ENCODE data around the gene PLEKHO2. TPM values are rescaled to one million over a fixed set of nuclear protein-coding genes. Genes with fewer than 3 reads are reported as not detected.
"Not testable (repeated sequence)": the region's sequence is repeated elsewhere in the genome, so short reads cannot be mapped to it uniquely, and the experiment has no call there.

The PLEKHO2 gene
- total RNA-seq, 2 donors from 2014 or later, result 7.0 to 9.9 TPM

DNA sequence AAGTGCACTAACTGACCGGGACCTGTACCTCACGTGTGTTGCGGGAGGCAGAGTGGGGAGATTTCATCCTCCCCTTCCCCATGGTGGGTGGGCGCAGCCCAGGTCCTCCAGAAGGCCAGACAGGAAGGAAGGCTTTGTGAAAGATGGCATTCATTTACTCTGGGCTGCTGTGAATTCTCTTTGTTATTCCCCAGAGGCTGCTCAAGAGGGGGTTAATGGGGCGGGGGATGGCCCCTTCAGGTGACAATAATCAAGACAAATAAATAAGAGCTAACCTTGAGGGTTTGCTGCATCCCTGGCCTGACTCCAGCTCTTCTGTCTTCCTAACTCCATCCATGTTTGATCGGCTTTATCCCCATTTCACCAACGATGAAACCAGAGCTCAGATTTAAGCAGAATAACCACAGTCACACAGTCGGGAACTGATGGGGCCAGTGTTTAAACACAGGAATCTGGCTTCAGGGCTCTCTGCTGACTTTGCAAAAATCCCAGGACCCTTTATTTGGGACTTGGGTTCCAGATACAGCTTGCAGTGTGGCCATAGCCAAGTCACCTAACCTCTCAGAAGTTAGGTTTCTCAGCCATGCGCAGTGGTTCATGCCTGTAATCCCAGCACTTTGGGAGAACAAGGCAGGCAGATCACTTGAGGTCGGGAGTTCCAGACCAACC lies 32.8 kb upstream of the PLEKHO2 start:
- Histone ChIP-seq H3K9me3 (no peaks in the 10 kb centered on the region), H3K4me3 (no peak overlapping the region), H3K4me1 (no peaks in the 10 kb centered on the region), H3K27me3 (no peaks in the 10 kb centered on the region), H3K27ac (no peak overlapping the region), H3K36me3 (replicated peaks in 1 of 2; ENCODE audit: insufficient read depth in 1 of 2, low read depth in 2 of 2) (no peaks in the 10 kb centered on the region)
- no peak for DNase-seq
- intact Hi-C loops (cut with DNase I), result no loop called here
- no peak for ATAC-seq
- whole genome bisulfite sequencing, 2 donors, result 59 to 63% methylated on average over 10 of the region's 10 CpGs
- no peak for TF ChIP-seq POLR2A (IDR thresholded peaks at IDR 0.05)
- TF ChIP-seq, protein P1, sequence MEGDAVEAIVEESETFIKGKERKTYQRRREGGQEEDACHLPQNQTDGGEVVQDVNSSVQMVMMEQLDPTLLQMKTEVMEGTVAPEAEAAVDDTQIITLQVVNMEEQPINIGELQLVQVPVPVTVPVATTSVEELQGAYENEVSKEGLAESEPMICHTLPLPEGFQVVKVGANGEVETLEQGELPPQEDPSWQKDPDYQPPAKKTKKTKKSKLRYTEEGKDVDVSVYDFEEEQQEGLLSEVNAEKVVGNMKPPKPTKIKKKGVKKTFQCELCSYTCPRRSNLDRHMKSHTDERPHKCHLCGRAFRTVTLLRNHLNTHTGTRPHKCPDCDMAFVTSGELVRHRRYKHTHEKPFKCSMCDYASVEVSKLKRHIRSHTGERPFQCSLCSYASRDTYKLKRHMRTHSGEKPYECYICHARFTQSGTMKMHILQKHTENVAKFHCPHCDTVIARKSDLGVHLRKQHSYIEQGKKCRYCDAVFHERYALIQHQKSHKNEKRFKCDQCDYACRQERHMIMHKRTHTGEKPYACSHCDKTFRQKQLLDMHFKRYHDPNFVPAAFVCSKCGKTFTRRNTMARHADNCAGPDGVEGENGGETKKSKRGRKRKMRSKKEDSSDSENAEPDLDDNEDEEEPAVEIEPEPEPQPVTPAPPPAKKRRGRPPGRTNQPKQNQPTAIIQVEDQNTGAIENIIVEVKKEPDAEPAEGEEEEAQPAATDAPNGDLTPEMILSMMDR (IDR thresholded peaks at IDR 0.05), result no peak

DNA sequence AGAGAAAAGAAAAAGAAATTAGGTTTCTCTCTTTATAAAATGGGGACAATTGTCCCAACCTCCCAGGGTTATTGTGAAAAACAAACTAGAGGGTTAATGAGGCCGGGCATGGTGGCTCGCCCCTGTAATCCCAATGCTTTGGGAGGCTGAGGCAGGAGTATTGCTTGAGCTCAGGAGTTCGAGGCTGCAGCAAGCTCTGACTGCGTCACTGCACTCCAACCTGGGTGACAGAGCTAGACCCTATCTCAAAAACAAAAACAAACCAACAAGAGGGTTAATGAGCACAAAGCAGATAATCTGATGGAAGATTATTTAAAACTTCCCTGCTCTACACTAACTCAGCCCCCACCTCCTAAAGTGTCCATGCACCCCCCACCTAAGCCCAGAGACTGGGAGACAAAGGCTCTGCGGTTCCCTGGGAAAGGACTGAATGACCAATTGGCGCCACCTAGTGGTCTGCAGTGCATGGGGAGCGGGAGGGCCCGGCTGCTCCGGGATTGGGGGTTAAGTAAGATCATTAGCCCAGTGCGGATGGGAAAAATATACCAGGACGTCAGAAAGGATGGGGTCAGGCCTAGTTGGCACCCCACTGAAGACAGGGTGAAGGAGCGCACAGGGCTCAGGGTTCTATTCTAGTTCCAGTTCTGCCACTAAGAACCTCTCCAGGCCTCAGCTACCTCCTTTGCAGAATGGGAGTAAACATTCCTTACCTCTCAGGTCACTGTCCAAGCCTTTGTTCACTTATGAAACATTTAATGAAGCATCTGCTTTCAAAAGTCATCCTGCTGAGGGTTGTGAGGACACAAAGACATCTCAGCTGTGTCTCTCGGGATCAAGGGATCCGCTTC lies 31.8 kb upstream of the PLEKHO2 start:
- ATAC-seq (peak; percentile 77), DNase-seq (peak; percentile 75 to 84 (median 80))
- Histone ChIP-seq H3K27ac (no peak overlapping the region), H3K36me3 (replicated peaks in 1 of 2; ENCODE audit: insufficient read depth in 1 of 2, low read depth in 2 of 2) (no peaks in the 10 kb centered on the region), H3K9me3 (no peaks in the 10 kb centered on the region), H3K27me3 (no peaks in the 10 kb centered on the region), H3K4me3 (no peak overlapping the region), H3K4me1 (no peaks in the 10 kb centered on the region)
- TF ChIP-seq POLR2A (IDR thresholded peaks at IDR 0.05), result no peak
- TF ChIP-seq, protein P1 (IDR thresholded peaks at IDR 0.05), result peak; percentile 67 to 93 (median 84)
- intact Hi-C loops (cut with DNase I), result loop anchor here (5.0 kb wide), 1 partner anchor 78 kb away; no protein-coding TSS in a partner anchor
- whole genome bisulfite sequencing, 2 donors, result 15 to 30% methylated on average over 12 to 14 of the region's 14 CpGs

DNA sequence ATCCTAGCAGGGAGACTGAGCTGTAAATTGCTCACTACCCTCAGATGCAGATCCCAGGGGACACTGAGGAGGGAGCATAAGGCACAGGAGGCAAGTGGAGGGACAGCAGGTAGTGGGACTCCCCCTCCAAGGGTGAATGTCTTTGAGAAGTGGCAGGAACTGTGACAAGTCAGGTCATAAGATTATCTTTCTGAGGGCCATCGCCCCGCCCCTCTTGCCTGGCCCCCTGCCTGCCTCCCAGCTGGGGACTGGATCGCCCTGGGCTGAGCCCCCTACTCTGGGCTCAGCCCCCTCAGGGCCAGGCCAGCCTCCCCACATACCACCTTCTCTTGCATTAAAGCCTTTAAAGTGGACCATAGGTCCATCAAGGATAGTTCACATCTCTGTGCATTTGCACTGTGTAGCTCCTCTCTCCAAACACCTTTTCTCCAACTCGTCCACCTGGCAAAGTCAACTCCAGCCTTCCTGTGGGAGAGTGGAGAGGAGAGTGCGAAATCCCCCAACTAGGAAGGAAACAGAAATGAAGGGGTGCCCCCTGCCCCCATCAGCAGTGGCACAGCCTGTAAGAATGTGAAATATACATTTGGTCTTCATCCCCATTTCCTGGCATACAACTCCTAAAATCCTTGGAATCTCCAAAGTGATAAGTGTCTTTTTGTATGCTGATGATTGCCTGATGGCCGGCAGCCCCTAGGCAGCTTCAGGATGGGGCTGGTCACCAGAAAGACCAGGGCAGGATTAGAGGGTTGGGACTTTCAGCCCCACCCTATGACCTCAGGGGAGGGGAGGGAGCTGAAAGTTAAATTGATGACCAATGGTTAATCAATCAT lies 31.0 kb upstream of the PLEKHO2 start:
- no peaks in the 10 kb centered on the region for H3K27me3 ChIP-seq
- no peaks in the 10 kb centered on the region for H3K4me1 ChIP-seq
- H3K36me3 ChIP-seq (replicated peaks in 1 of 2; ENCODE audit: insufficient read depth in 1 of 2, low read depth in 2 of 2), result no peaks in the 10 kb centered on the region
- no peak for ATAC-seq
- intact Hi-C loops (cut with DNase I), result loop anchor here (5.0 kb wide), 1 partner anchor 78 kb away; no protein-coding TSS in a partner anchor
- H3K9me3 ChIP-seq, result no peaks in the 10 kb centered on the region
- no peak for TF ChIP-seq POLR2A (IDR thresholded peaks at IDR 0.05)
- TF ChIP-seq, protein P1 (IDR thresholded peaks at IDR 0.05), result no peak
- 64 to 71% methylated on average over 2 to 4 of the region's 6 CpGs for WGBS, 2 donors
- no peak overlapping the region for H3K4me3 ChIP-seq
- no peak overlapping the region for H3K27ac ChIP-seq
- DNase-seq, result no peak

DNA sequence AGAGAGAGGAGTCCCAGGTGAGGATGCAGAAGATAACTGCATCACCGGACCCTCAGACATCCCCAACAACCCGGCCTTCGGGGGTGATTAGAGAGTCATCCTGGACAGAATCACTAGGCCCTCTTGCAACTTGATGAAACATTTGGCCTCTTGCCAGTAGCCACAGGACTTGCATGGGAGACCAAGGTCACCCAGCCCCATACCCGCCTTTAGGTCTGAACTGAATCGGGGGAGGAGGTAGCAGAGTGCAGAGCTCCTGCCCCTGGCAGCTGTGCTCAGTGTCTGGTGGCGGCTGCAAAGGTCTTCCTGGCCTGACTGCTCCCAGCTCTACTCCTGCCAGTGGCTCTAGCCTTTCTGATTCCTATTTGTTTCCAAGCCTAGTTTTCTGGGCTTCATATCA lies 28.6 kb upstream of the PLEKHO2 start:
- Histone ChIP-seq H3K27me3 (no peaks in the 10 kb centered on the region), H3K27ac (no peak overlapping the region), H3K4me1 (no peaks in the 10 kb centered on the region), H3K36me3 (replicated peaks in 1 of 2; ENCODE audit: insufficient read depth in 1 of 2, low read depth in 2 of 2) (no peaks in the 10 kb centered on the region), H3K9me3 (no peaks in the 10 kb centered on the region), H3K4me3 (no peak overlapping the region)
- TF ChIP-seq, protein P1 (IDR thresholded peaks at IDR 0.05), result no peak
- no peak for TF ChIP-seq POLR2A (IDR thresholded peaks at IDR 0.05)
- ATAC-seq (no peak), DNase-seq (peak in 2 of 4 donors; percentile 25 to 41)
- intact Hi-C loops (cut with DNase I), result loop anchor here (5.0 kb wide), 1 partner anchor 81 kb away; no protein-coding TSS in a partner anchor
- 41 to 59% methylated on average over 4 to 6 of the region's 6 CpGs for WGBS, 2 donors

DNA sequence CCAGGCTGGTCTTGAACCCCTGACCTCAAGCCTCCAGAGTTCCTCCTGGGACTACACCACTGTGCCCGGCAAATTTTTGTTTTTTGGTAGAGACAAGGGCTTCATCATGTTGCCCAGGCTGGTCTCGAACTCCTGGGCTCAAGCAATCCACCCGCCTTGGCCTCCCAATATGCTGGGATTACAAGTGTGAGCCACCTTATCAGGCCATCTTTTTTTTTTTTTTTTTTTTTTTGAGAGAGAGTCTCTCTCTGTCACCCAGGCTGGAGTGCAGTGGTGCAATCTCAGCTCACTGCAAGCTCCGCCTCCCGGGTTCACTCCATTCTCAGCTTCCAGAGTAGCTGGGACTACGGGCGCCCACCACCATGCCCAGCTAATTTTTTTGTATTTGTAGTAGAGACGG lies 27.4 kb upstream of the PLEKHO2 start:
- H3K36me3 ChIP-seq (replicated peaks in 1 of 2; ENCODE audit: insufficient read depth in 1 of 2, low read depth in 2 of 2); H3K27ac ChIP-seq; ATAC-seq; H3K9me3 ChIP-seq; H3K4me1 ChIP-seq; H3K27me3 ChIP-seq; DNase-seq; H3K4me3 ChIP-seq: not testable (repeated sequence)
- WGBS, 2 donors, result 92 to 98% methylated on average over 8 of the region's 8 CpGs
- intact Hi-C loops (cut with DNase I), result loop anchor here (5.0 kb wide), 1 partner anchor 82 kb away; no protein-coding TSS in a partner anchor

DNA sequence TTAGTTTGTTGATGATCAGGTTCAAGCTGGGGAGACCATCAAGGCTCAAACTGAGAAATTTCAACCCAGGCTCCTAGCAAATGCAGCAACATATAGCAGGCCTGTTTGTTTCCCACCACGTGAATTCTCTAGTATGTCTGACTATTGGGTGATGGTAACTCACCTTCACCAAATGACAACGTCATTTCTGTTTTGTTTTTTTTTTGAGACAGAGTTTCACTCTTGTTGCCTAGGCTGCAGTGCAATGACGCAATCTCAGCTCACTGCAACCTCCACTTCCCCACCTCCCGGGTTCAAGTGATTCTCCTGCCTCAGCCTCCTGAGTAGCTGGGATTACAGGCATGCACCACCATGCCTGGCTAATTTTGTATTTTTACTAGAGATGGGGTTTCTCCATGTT lies 26.8 kb upstream of the PLEKHO2 start:
- not testable (repeated sequence) for H3K27ac ChIP-seq; ATAC-seq; H3K36me3 ChIP-seq (replicated peaks in 1 of 2; ENCODE audit: insufficient read depth in 1 of 2, low read depth in 2 of 2); H3K4me1 ChIP-seq; DNase-seq; H3K9me3 ChIP-seq; H3K4me3 ChIP-seq; H3K27me3 ChIP-seq
- intact Hi-C loops (cut with DNase I), result loop anchor here (5.0 kb wide), 1 partner anchor 83 kb away; no protein-coding TSS in a partner anchor
- 75 to 80% methylated on average over 4 of the region's 4 CpGs for WGBS, 2 donors
